Activated T-cell treated with anti-CD3 and anti-CD28 coated beads, Interleukin-2, amount 50 U/mL, for 4 hours (primary cell): ENCODE measurements around the gene SCPEP1. TPM values are rescaled to one million over a fixed set of nuclear protein-coding genes. Genes with fewer than 3 reads are reported as not detected.

ENCODE experiments used
- ATAC-seq, 2 donors: fragments of 200-7000 bp; cut with Tn5 transposase; one replicate each; pipeline ENCODE4 v1.10.0; 2021
- DNase-seq: peaks from one replicate; pipeline ENCODE4 v3.0.0-alpha.2; 2020
- H3K27me3 Mint-ChIP-seq: one replicate; pipeline ENCODE4 v1.8.0; 2021; ENCODE audit warnings: low read depth, mixed read lengths
- H3K36me3 Mint-ChIP-seq: one replicate; pipeline ENCODE4 v1.8.0; 2022; ENCODE audit warnings: mixed read lengths; ENCODE audit not compliant: insufficient read depth
- H3K4me1 Mint-ChIP-seq: one replicate; pipeline ENCODE4 v1.8.0; 2021; ENCODE audit warnings: low read depth, mixed read lengths
- H3K4me3 Mint-ChIP-seq: one replicate; pipeline ENCODE4 v1.8.0; 2021; ENCODE audit warnings: mild to moderate bottlenecking, moderate library complexity, mixed read lengths
- H3K9me3 Mint-ChIP-seq: one replicate; pipeline ENCODE4 v1.8.0; 2021; ENCODE audit warnings: mixed read lengths
- total RNA-seq, 3 donors: library from RNA; stranded (reverse); gene quantifications; one replicate each; pipeline ENCODE4 v1.2.1, GENCODE V29; 2021

Gene SCPEP1
- total RNA-seq, 3 donors from 2014 or later = 10.8 to 17.6 (median 14.1) TPM

DNA sequence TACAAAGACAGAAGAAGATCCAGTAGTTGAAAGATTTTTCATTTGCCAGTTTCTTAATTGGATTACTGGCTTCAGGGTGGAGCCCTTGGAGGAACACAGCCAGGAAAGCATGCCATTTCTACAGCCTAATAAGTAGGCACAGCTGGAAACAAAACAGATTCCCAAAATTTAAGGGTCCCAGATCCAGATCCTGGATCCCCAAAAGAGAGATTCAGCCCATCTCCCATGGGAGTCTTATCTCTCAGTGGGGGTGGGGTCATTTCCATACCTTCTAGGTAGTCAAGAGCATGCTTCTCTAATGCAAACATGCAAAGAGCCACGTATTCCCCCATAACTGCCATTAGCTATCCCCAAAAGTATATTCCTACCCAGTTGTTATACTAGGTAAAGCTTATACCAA lies 49.9 kb downstream of the SCPEP1 start:
- H3K4me1 Mint-ChIP-seq = no peaks in the 10 kb centered on the region
- H3K36me3 Mint-ChIP-seq = no peaks in the 10 kb centered on the region
- H3K9me3 Mint-ChIP-seq = peaks cover 20% of the 10 kb centered on the region
- DNase-seq = no peak
- no peak for ATAC-seq
- peaks cover 20% of the 10 kb centered on the region for H3K27me3 Mint-ChIP-seq
- H3K4me3 Mint-ChIP-seq = no peak overlapping the region

DNA sequence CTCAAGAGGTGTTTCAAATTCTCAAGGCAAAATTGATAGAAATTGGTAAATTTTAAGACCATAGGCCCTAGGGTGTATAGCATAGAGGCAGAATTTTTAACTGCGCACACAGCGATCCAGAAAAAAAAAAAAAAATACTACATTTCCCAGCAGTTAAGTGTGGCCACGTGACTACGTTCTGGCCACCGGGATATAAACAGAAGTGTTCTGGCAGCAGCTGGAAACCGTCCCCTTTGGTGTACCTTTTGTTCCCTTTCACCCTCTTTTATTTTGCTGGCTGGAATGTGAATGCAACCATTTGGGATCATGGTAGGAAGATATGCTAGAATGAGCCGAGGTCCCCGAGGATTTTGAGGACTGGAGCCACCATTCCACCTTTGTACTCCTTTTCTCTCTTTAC lies 54.4 kb downstream of the SCPEP1 start:
- Mint-ChIP-seq H3K27me3 (peaks cover 29% of the 10 kb centered on the region), H3K4me3 (no peak overlapping the region), H3K4me1 (no peaks in the 10 kb centered on the region), H3K36me3 (no peaks in the 10 kb centered on the region), H3K9me3 (peaks cover 9% of the 10 kb centered on the region)
- DNase-seq = no peak
- ATAC-seq = no peak

DNA sequence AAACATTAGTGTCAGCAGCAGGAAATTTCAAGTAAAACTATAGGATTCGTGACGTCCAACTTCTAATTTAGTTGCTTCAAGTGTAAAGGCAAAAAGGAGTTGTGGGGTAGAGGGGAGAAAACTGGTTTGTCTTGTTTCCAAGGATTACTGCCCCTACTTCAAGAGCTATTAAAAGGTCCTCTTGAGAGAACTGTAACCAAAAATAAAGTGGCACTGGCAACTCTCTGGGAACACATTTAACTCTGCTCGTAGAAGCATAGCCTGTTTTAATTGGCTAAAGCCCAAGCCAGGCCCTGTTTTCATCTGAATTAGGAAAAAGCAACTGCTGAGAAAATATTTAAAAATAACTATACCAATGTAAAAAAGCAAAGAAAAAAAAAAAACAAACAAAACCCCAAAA lies 55.4 kb downstream of the SCPEP1 start:
- Mint-ChIP-seq H3K9me3 (peaks cover 5% of the 10 kb centered on the region), H3K4me3 (no peak overlapping the region), H3K27me3 (peaks cover 30% of the 10 kb centered on the region), H3K36me3 (no peaks in the 10 kb centered on the region), H3K4me1 (no peaks in the 10 kb centered on the region)
- DNase-seq (no peak), ATAC-seq (no peak)

GRCh38 chr17:57034807-57035754 lies 57.1 kb downstream of the SCPEP1 start:
- Mint-ChIP-seq H3K27me3 (peaks cover 32% of the 10 kb centered on the region), H3K4me1 (no peaks in the 10 kb centered on the region), H3K36me3 (no peaks in the 10 kb centered on the region), H3K4me3 (no peak overlapping the region), H3K9me3 (no peaks in the 10 kb centered on the region)
- DNase-seq (no peak), ATAC-seq (no peak)

GRCh38 chr17:57035971-57036481 lies 58.1 kb downstream of the SCPEP1 start:
- Mint-ChIP-seq H3K27me3 (peaks cover 29% of the 10 kb centered on the region), H3K36me3 (no peaks in the 10 kb centered on the region), H3K4me1 (no peaks in the 10 kb centered on the region), H3K4me3 (no peak overlapping the region), H3K9me3 (no peaks in the 10 kb centered on the region)
- ATAC-seq = no peak
- no peak for DNase-seq

- no peak overlapping the region for H3K4me3 Mint-ChIP-seq
- no peaks in the 10 kb centered on the region for H3K9me3 Mint-ChIP-seq
- H3K27me3 Mint-ChIP-seq = peaks cover 32% of the 10 kb centered on the region
- H3K4me1 Mint-ChIP-seq = no peaks in the 10 kb centered on the region
- no peaks in the 10 kb centered on the region for H3K36me3 Mint-ChIP-seq
- DNase-seq (no peak), ATAC-seq (no peak)
Measured at GRCh38 chr17:57037411-57037810, 59.5 kb downstream of the SCPEP1 start.

GRCh38 chr17:57038486-57038885 lies 60.6 kb downstream of the SCPEP1 start:
- DNase-seq (no peak), ATAC-seq (no peak)
- H3K9me3 Mint-ChIP-seq = no peaks in the 10 kb centered on the region
- no peak overlapping the region for H3K4me3 Mint-ChIP-seq
- H3K4me1 Mint-ChIP-seq = no peaks in the 10 kb centered on the region
- peaks cover 39% of the 10 kb centered on the region for H3K27me3 Mint-ChIP-seq
- H3K36me3 Mint-ChIP-seq = no peaks in the 10 kb centered on the region

GRCh38 chr17:57040571-57040970 lies 62.6 kb downstream of the SCPEP1 start:
- no peak for DNase-seq
- Mint-ChIP-seq H3K27me3 (peaks cover 56% of the 10 kb centered on the region), H3K9me3 (no peaks in the 10 kb centered on the region), H3K4me1 (peaks cover 4% of the 10 kb centered on the region), H3K4me3 (no peak overlapping the region), H3K36me3 (no peaks in the 10 kb centered on the region)
- ATAC-seq = no peak

GRCh38 chr17:57043276-57043675 lies 65.3 kb downstream of the SCPEP1 start:
- Mint-ChIP-seq H3K36me3 (no peaks in the 10 kb centered on the region), H3K9me3 (no peaks in the 10 kb centered on the region), H3K27me3 (peaks cover 59% of the 10 kb centered on the region), H3K4me3 (no peak overlapping the region), H3K4me1 (peaks cover 14% of the 10 kb centered on the region)
- DNase-seq = no peak
- ATAC-seq = no peak

DNA sequence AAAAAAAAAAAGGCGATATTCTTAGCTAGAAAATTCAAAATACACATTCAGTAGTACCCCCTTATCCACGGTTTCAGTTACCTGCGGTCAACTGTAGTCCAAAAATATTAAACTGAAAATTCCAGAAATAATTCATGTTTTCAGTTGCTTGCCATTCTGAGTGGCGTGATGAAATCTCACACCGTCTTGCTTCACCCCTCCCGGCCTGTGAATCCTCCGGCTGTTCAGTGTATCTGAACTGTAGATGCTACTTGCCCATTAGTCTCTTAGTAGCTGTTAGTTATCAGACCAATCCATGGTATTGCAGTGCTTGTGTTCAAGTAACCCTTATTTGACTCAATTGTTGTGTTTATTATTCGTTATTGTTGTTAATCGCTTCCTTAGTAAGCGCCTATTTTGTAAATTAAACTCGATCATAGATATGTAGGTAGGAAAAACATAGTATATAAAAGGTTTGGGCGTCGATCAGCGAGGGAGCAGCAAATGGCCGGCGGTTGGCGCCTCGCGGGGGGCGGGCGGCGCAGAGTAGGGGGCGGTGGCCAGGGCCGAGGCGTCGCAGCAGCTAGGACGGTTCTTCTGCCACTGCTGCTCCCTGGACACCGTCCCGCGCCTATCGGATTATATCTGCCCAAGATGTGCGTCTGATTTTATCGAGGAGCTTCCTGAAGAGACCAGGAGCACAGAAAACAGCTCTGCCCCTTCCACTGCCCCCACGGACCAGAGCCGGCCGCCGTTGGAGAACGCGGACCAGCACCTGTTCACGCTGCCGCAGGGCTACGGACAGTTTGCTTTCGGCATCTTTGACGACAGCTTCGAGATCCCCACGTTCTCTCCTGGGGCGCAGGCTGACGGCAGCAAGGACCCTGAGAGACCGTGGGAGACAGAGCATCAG lies 67.3 kb downstream of the SCPEP1 start:
- Mint-ChIP-seq H3K9me3 (no peaks in the 10 kb centered on the region), H3K4me3 (peak overlapping the region; percentile 76), H3K4me1 (peaks cover 14% of the 10 kb centered on the region), H3K36me3 (no peaks in the 10 kb centered on the region), H3K27me3 (peaks cover 56% of the 10 kb centered on the region)
- DNase-seq = no peak
- peak; percentile 4 to 13 for ATAC-seq

GRCh38 chr17:57045868-57046704 lies 68.2 kb downstream of the SCPEP1 start:
- H3K36me3 Mint-ChIP-seq = no peaks in the 10 kb centered on the region
- H3K4me3 Mint-ChIP-seq = peak overlapping the region; percentile 76
- H3K4me1 Mint-ChIP-seq = peaks cover 14% of the 10 kb centered on the region
- ATAC-seq (peak; percentile 75 to 78), DNase-seq (peak; percentile 20)
- peaks cover 55% of the 10 kb centered on the region for H3K27me3 Mint-ChIP-seq
- no peaks in the 10 kb centered on the region for H3K9me3 Mint-ChIP-seq

GRCh38 chr17:57046749-57047148 lies 68.8 kb downstream of the SCPEP1 start:
- Mint-ChIP-seq H3K4me3 (peak overlapping the region; percentile 31), H3K9me3 (no peaks in the 10 kb centered on the region), H3K36me3 (no peaks in the 10 kb centered on the region), H3K4me1 (peaks cover 14% of the 10 kb centered on the region), H3K27me3 (peaks cover 54% of the 10 kb centered on the region)
- DNase-seq (no peak), ATAC-seq (no peak)

- H3K9me3 Mint-ChIP-seq = no peaks in the 10 kb centered on the region
- DNase-seq (no peak), ATAC-seq (no peak)
- H3K27me3 Mint-ChIP-seq = peaks cover 49% of the 10 kb centered on the region
- peaks cover 14% of the 10 kb centered on the region for H3K4me1 Mint-ChIP-seq
- H3K36me3 Mint-ChIP-seq = no peaks in the 10 kb centered on the region
- H3K4me3 Mint-ChIP-seq = no peak overlapping the region
Measured at GRCh38 chr17:57048096-57048495, 70.2 kb downstream of the SCPEP1 start.

DNA sequence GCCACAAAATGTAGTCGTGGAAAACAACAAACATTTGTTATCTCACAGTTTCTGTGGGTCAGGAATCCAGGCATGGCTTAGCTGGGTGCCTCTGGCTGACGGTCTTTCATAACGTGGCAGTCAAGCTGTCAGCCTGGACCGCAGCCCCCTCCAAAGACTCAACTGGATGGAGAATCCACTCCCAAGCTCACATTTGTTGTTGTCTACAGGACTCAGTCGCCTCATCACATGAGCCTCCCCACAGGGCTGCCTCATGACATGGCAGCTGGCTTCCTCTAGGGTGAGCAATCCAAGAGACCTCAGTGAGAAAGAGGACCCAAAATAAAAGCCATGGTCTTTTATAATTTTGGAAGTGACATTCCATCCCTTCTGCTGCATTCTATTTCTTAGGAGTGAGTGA lies 72.4 kb downstream of the SCPEP1 start:
- H3K9me3 Mint-ChIP-seq = no peaks in the 10 kb centered on the region
- peaks cover 28% of the 10 kb centered on the region for H3K27me3 Mint-ChIP-seq
- ATAC-seq (no peak), DNase-seq (no peak)
- H3K4me1 Mint-ChIP-seq = peaks cover 16% of the 10 kb centered on the region
- no peak overlapping the region for H3K4me3 Mint-ChIP-seq
- no peaks in the 10 kb centered on the region for H3K36me3 Mint-ChIP-seq
